Kidney glomerular epithelial cell (primary cell): ENCODE results near the gene FAM193A.
A peak's percentile ranks its signal among the peaks of the same experiment; 100 is the strongest.
"Not testable (repeated sequence)": the region's sequence is repeated elsewhere in the genome, so short reads cannot be mapped to it uniquely, and the experiment has no call there.

Experiments
- DNase-seq: peaks from one replicate; lab custom pipeline; 2025; lab: John Stamatoyannopoulos, UW

FAM193A gene

GRCh38 chr4:2536193-2537010 lies at the start of gene FAM193A:
Gene FAM193A, plus strand, starts transcription at chr4:2536647. Its CDS starts 269 bp downstream, at chr4:2536916.
- DNase-seq = peak; percentile 96

- no peak for DNase-seq
Observed at GRCh38 chr4:2486981-2487380, 49.5 kb upstream of the FAM193A start.

GRCh38 chr4:2487632-2488031 lies 48.8 kb upstream of the FAM193A start:
- no peak for DNase-seq

GRCh38 chr4:2489081-2489805 lies 47.2 kb upstream of the FAM193A start:
- DNase-seq = no peak

GRCh38 chr4:2489841-2490552 lies 46.5 kb upstream of the FAM193A start:
- no peak for DNase-seq

GRCh38 chr4:2492970-2493369 lies 43.5 kb upstream of the FAM193A start:
- DNase-seq = no peak

GRCh38 chr4:2494992-2495391 lies 41.5 kb upstream of the FAM193A start:
- DNase-seq = no peak

GRCh38 chr4:2497324-2497723 lies 39.1 kb upstream of the FAM193A start:
- DNase-seq = no peak

- no peak for DNase-seq
Observed at GRCh38 chr4:2497931-2498330, 38.5 kb upstream of the FAM193A start.

- DNase-seq = no peak
Observed at GRCh38 chr4:2500547-2500946, 35.9 kb upstream of the FAM193A start.

GRCh38 chr4:2501034-2501594 lies 35.3 kb upstream of the FAM193A start:
- DNase-seq = no peak

GRCh38 chr4:2503809-2504208 lies 32.6 kb upstream of the FAM193A start:
- no peak for DNase-seq

GRCh38 chr4:2507259-2507658 lies 29.2 kb upstream of the FAM193A start:
- DNase-seq = no peak

- no peak for DNase-seq
Observed at GRCh38 chr4:2507855-2508254, 28.6 kb upstream of the FAM193A start.

GRCh38 chr4:2510351-2511259 lies 25.8 kb upstream of the FAM193A start:
- DNase-seq = no peak

- no peak for DNase-seq
Observed at GRCh38 chr4:2511645-2512131, 24.8 kb upstream of the FAM193A start.

- no peak for DNase-seq
Observed at GRCh38 chr4:2512396-2513135, 23.9 kb upstream of the FAM193A start.

- not testable (repeated sequence) for DNase-seq
Observed at GRCh38 chr4:2514193-2514592, 22.3 kb upstream of the FAM193A start.

GRCh38 chr4:2514944-2515343 lies 21.5 kb upstream of the FAM193A start:
- DNase-seq = not testable (repeated sequence)

GRCh38 chr4:2515830-2516550 lies 20.5 kb upstream of the FAM193A start:
- no peak for DNase-seq
